Measurements from ENCODE around the gene VBP1. TPM values are rescaled to one million over a fixed set of nuclear protein-coding genes. Genes with fewer than 3 reads are reported as not detected.
A peak's percentile ranks its signal among the peaks of the same experiment; 100 is the strongest.
"Not testable (repeated sequence)": the region's sequence is repeated elsewhere in the genome, so short reads cannot be mapped to it uniquely, and the experiment has no call there.

VBP1 gene
- 166 and 214 TPM in 2 replicates for total RNA-seq (2014; rRNA removed; shearing (Covaris generic))

- DNase-seq (ENCODE audit: low read depth), result peak; percentile 98
Measured at GRCh38 chrX:155216179-155216939, at the start of gene VBP1. Gene VBP1 (plus strand): TSS chrX:155216460. CDS start chrX:155216483, 23 bp downstream.

- no peak for DNase-seq (ENCODE audit: low read depth)
Measured at GRCh38 chrX:155169881-155170280, 46.4 kb upstream of the VBP1 start.

GRCh38 chrX:155179346-155179997 lies 36.8 kb upstream of the VBP1 start:
- no peak for DNase-seq (ENCODE audit: low read depth)

GRCh38 chrX:155188786-155189185 lies 27.5 kb upstream of the VBP1 start:
- no peak for DNase-seq (ENCODE audit: low read depth)

GRCh38 chrX:155211208-155211607 lies 5.1 kb upstream of the VBP1 start:
- no peak for DNase-seq (ENCODE audit: low read depth)

GRCh38 chrX:155213731-155214130 lies 2.5 kb upstream of the VBP1 start:
- DNase-seq (ENCODE audit: low read depth), result no peak

- no peak for DNase-seq (ENCODE audit: low read depth)
Measured at GRCh38 chrX:155215443-155216178, 649 bp upstream of the VBP1 start.

GRCh38 chrX:155216940-155217440 lies 730 bp downstream of the VBP1 start:
- peak; percentile 46 for DNase-seq (ENCODE audit: low read depth)

- no peak for DNase-seq (ENCODE audit: low read depth)
Measured at GRCh38 chrX:155218777-155219176, 2.5 kb downstream of the VBP1 start.

- no peak for DNase-seq (ENCODE audit: low read depth)
Measured at GRCh38 chrX:155221351-155221750, 5.1 kb downstream of the VBP1 start.

- not testable (repeated sequence) for DNase-seq (ENCODE audit: low read depth)
Measured at GRCh38 chrX:155223746-155224145, 7.5 kb downstream of the VBP1 start.

- DNase-seq (ENCODE audit: low read depth), result no peak
Measured at GRCh38 chrX:155225774-155226173, 9.5 kb downstream of the VBP1 start.

GRCh38 chrX:155231163-155231562 lies 14.9 kb downstream of the VBP1 start:
- no peak for DNase-seq (ENCODE audit: low read depth)

GRCh38 chrX:155235891-155236290 lies 19.6 kb downstream of the VBP1 start:
- DNase-seq (ENCODE audit: low read depth), result no peak

- no peak for DNase-seq (ENCODE audit: low read depth)
Measured at GRCh38 chrX:155237719-155238118, 21.5 kb downstream of the VBP1 start.

GRCh38 chrX:155242300-155242699 lies 26.0 kb downstream of the VBP1 start:
- no peak for DNase-seq (ENCODE audit: low read depth)

GRCh38 chrX:155246748-155247147 lies 30.5 kb downstream of the VBP1 start:
- peak; percentile 6 for DNase-seq (ENCODE audit: low read depth)

- DNase-seq (ENCODE audit: low read depth), result no peak
Measured at GRCh38 chrX:155247497-155247896, 31.2 kb downstream of the VBP1 start.

- no peak for DNase-seq (ENCODE audit: low read depth)
Measured at GRCh38 chrX:155251391-155251790, 35.1 kb downstream of the VBP1 start.

GRCh38 chrX:155259752-155260151 lies 43.5 kb downstream of the VBP1 start:
- DNase-seq (ENCODE audit: low read depth), result peak; percentile 7

- no peak for DNase-seq (ENCODE audit: low read depth)
Measured at GRCh38 chrX:155262970-155263754, 46.9 kb downstream of the VBP1 start.
